NCI-H345 treated with DMSO at 0.1 percent for 48 hours (cell line): Measurements from ENCODE around the gene STXBP6.
"Not testable (repeated sequence)": the region's sequence is repeated elsewhere in the genome, so short reads cannot be mapped to it uniquely, and the experiment has no call there.

Experiments
- DNase-seq: peaks from one replicate; lab custom pipeline; 2025; ENCODE audit not compliant: unreplicated experiment; lab: John Stamatoyannopoulos, UW

Gene STXBP6

GRCh38 chr14:24990050-24990449 is 59.9 kb downstream of the STXBP6 start:
- DNase-seq, result no peak

GRCh38 chr14:24988760-24989159 is 61.2 kb downstream of the STXBP6 start:
- no peak for DNase-seq

GRCh38 chr14:24986206-24986893 is 63.6 kb downstream of the STXBP6 start:
- DNase-seq, result no peak

- DNase-seq, result peak; percentile 37
Measured at GRCh38 chr14:24984846-24985589, 64.9 kb downstream of the STXBP6 start.

- DNase-seq, result no peak
Measured at GRCh38 chr14:24982472-24983155, 67.3 kb downstream of the STXBP6 start.

GRCh38 chr14:24979725-24980239 is 70.2 kb downstream of the STXBP6 start:
- no peak for DNase-seq

- no peak for DNase-seq
Measured at GRCh38 chr14:24978862-24979724, 70.9 kb downstream of the STXBP6 start.

- DNase-seq, result no peak
Measured at GRCh38 chr14:24976602-24977001, 73.3 kb downstream of the STXBP6 start.

GRCh38 chr14:24975393-24975792 is 74.6 kb downstream of the STXBP6 start:
- no peak for DNase-seq

GRCh38 chr14:24974591-24975374 is 75.2 kb downstream of the STXBP6 start:
- no peak for DNase-seq

GRCh38 chr14:24972844-24973243 is 77.1 kb downstream of the STXBP6 start:
- DNase-seq, result no peak

- no peak for DNase-seq
Measured at GRCh38 chr14:24971255-24971654, 78.7 kb downstream of the STXBP6 start.

- DNase-seq, result no peak
Measured at GRCh38 chr14:24966579-24966964, 83.4 kb downstream of the STXBP6 start.

GRCh38 chr14:24965934-24966578 is 83.9 kb downstream of the STXBP6 start:
- no peak for DNase-seq

GRCh38 chr14:24965578-24965933 is 84.4 kb downstream of the STXBP6 start:
- DNase-seq, result no peak

GRCh38 chr14:24964591-24964990 is 85.4 kb downstream of the STXBP6 start:
- no peak for DNase-seq

- no peak for DNase-seq
Measured at GRCh38 chr14:24964048-24964447, 85.9 kb downstream of the STXBP6 start.

GRCh38 chr14:24962118-24962517 is 87.8 kb downstream of the STXBP6 start:
- not testable (repeated sequence) for DNase-seq

- DNase-seq, result no peak
Measured at GRCh38 chr14:24960816-24961215, 89.1 kb downstream of the STXBP6 start.
